ENCODE data around the gene CPPED1.
"Not testable (repeated sequence)": the region's sequence is repeated elsewhere in the genome, so short reads cannot be mapped to it uniquely, and the experiment has no call there.

Gene CPPED1

GRCh38 chr16:12803203-12804093 is at the start of gene CPPED1:
Gene CPPED1 (minus strand): TSS chr16:12803887. CDS start chr16:12803776, 111 bp downstream.
- FAIRE-seq, result no peak
- peak; percentile 75 for DNase-seq (ENCODE audit: insufficient read length, low spot score)

- FAIRE-seq, result no peak
Observed at GRCh38 chr16:12850186-12850585, 46.5 kb upstream of the CPPED1 start.

DNA sequence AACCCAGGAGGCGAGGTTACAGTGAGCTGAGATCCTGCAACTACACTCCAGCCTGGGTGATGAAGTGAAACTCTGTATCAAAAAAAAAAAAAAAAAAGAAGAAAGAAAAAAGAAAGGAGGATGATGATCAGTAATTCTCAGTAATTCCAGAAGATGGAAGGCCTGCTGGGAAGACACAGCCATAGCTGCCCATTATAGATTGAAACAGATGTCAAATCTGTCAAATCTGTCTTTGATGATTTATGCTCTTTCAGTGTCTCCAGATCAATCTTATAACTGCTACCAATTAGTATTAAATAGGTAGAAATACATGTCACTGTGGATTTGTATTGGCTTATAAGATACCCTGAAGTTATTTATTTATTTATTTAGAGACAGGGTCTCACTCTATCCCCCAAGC is 42.9 kb upstream of the CPPED1 start:
- no peak for FAIRE-seq
- no peak for DNase-seq (ENCODE audit: insufficient read length, low spot score)

More at GRCh38 chr16:12850186-12850585, 46.5 kb upstream of the CPPED1 start:
- no peak for DNase-seq (ENCODE audit: insufficient read length, low spot score)

- DNase-seq (ENCODE audit: insufficient read length, low spot score), result no peak
- FAIRE-seq, result no peak
Observed at GRCh38 chr16:12845282-12845681, 41.6 kb upstream of the CPPED1 start.

DNA sequence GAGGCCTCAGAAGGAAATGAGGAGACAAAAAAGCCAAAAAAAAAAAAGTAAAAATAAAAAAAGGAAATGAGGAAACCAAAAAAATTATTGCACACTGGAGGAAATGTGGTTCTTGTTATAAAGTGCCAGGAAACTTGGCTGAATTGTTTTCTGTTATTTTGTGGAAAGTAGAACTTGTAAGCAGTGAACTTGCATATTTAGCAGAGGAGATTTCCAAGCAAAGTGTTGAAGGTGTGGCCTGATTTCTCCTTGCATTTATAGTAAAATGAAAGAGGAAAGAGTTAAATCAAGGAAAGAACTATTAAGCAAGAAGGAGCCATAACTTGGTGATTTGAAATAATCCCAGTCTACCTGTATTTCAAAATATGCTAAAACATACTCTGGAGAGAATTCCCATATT is 34.1 kb upstream of the CPPED1 start:
- FAIRE-seq, result no peak

DNA sequence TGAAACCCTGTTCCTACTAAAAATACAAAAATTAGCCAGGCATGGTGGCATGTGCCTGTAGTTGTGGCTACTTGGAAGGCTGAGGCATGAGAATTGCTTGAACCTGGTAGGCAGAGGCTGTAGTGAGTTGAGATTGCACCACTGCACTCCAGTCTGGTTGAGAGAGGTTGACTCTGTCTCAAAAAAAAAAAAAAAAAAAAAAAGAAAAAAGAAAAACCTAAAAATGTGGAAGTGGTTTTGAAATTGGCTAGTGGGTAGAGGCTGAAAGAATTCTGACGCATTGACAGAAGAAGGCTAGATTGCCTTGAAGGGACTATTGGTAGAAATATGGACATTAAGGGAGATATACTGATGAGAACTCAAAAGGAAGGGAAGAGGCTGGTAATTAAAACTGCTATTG is 33.6 kb upstream of the CPPED1 start:
- FAIRE-seq, result no peak
- DNase-seq (ENCODE audit: insufficient read length, low spot score), result no peak

More for the DNA sequence above, 34.1 kb upstream of the CPPED1 start:
- DNase-seq (ENCODE audit: insufficient read length, low spot score), result no peak

- FAIRE-seq, result no peak
Observed at GRCh38 chr16:12833926-12834325, 30.2 kb upstream of the CPPED1 start.

GRCh38 chr16:12829096-12829888 is 25.6 kb upstream of the CPPED1 start:
- DNase-seq (ENCODE audit: insufficient read length, low spot score), result no peak
- FAIRE-seq, result no peak

More at GRCh38 chr16:12833926-12834325, 30.2 kb upstream of the CPPED1 start:
- peak; percentile 22 for DNase-seq (ENCODE audit: insufficient read length, low spot score)

DNA sequence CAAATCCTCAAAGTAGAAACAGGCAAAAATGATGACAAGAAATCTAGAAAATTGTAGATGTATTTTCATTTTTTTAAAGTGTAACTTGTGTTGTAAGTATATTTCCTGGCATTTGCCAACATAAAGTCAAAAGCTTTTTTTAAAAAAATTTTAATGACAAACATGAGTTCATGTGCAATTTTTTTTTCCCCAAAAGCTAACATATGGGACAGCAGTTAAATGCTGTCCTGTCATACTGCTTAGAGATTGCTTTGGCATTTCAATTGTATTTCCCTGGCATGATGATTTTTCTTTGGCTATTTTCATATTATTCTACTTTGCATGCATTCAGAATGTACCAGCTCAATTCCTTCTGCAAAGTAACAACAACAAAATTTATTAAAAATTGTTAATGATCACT is 24.5 kb upstream of the CPPED1 start:
- FAIRE-seq (no peak), DNase-seq (ENCODE audit: insufficient read length, low spot score) (no peak)

DNA sequence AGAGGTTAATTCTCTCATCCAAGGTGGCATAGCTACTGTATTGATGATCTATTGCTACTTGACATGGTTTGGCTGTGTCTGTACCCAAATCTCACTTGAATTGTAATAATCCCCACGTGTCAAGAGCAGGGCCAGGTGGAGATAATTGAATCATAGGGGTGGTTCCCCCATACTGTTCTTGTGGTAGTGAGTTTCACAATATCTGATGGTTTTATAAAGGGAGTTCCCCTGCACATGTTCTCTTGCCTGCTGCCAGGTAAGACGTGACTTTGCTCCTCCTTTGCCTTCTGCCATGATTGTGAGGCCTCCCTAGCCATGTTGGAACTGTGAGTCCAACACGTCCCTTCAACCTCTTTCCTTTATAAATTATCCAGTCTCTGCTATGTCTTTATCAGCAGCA is 22.9 kb upstream of the CPPED1 start:
- FAIRE-seq, result no peak

DNA sequence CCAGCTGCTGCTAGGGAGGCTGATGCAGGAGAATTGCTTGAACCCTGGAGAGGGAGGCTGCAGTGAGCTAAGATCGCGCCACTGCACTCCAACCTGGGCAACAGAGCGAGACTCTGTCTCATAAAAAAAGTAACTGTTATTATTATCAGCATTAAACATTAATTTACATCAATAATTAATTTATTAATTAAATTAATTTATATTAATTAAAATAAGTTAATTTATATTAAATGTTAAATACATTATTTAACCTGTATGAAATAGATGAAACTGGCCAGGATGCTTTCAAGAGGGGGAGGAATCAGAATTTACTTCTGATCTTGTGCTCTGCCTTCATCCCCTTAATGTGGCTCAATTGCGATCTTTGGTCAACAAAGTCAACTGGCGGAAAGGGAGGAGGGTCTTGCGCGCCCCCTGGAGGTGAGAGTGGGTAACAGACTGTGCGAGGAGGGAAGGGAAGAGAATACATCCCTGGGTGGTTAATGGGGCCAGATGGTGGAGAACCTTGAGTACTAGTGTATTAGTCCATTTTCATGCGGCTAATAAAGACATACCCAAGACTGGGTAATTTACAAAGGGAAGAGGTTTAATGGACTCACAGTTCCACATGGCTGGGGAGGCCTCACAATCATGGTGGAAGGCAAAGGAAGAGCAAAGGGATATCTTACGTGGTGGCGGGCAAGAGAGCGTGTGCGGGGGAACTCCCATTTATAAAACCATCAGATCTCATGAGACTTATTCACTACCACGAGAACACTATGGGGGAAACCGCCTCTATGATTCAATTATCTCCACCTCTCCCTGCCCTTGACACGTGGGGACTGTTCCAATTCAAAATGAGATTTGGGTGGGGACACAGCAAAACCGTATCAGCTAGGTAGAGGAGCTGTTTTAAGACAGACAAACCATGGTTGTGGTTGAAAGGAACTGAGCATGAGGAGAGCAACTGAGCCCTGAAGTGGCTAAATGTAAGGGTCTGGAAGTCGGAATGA is 15.7 kb upstream of the CPPED1 start:
- no peak for FAIRE-seq
- DNase-seq (ENCODE audit: insufficient read length, low spot score), result peak; percentile 64

More for the DNA sequence above, 22.9 kb upstream of the CPPED1 start:
- DNase-seq (ENCODE audit: insufficient read length, low spot score), result no peak

- FAIRE-seq, result no peak
- DNase-seq (ENCODE audit: insufficient read length, low spot score), result no peak
Observed at GRCh38 chr16:12818326-12818725, 14.6 kb upstream of the CPPED1 start.

- DNase-seq (ENCODE audit: insufficient read length, low spot score); FAIRE-seq: not testable (repeated sequence)
Observed at GRCh38 chr16:12816791-12817214, 13.1 kb upstream of the CPPED1 start.

DNA sequence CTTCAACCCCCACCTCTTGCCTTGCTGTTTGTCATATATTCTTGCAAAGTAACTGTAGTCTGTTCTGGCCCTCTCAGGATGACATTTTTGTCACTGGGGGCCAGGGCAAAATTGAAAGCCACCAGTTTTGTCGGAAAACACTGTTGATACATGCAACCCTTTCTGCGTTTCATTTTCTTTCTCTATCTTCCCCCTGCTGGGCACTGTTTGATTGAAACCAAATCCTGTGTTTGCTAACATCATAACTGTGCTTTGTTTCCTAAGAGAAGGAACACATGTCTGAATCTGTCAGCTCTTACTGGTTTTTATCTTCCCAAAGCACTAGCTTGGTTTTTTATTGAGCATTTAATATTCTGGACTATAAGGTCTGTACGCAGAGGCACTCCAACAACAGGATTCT is 11.7 kb upstream of the CPPED1 start:
- FAIRE-seq, result no peak
- no peak for DNase-seq (ENCODE audit: insufficient read length, low spot score)

GRCh38 chr16:12813734-12814133 is 10.0 kb upstream of the CPPED1 start:
- not testable (repeated sequence) for DNase-seq (ENCODE audit: insufficient read length, low spot score); FAIRE-seq

GRCh38 chr16:12813321-12813720 is 9.6 kb upstream of the CPPED1 start:
- FAIRE-seq; DNase-seq (ENCODE audit: insufficient read length, low spot score): not testable (repeated sequence)

GRCh38 chr16:12811441-12812383 is 8.0 kb upstream of the CPPED1 start:
- FAIRE-seq, result no peak

GRCh38 chr16:12805066-12805465 is 1.4 kb upstream of the CPPED1 start:
- DNase-seq (ENCODE audit: insufficient read length, low spot score) (no peak), FAIRE-seq (no peak)

More at GRCh38 chr16:12811441-12812383, 8.0 kb upstream of the CPPED1 start:
- DNase-seq (ENCODE audit: insufficient read length, low spot score), result no peak

- FAIRE-seq, result no peak
Observed at GRCh38 chr16:12804395-12804794, 708 bp upstream of the CPPED1 start.

More at GRCh38 chr16:12804395-12804794, 708 bp upstream of the CPPED1 start:
- no peak for DNase-seq (ENCODE audit: insufficient read length, low spot score)

Measured in HTR-8/SVneo (cell line).